ENCODE measurements around the gene SFPQ.
"Not testable (repeated sequence)": the region's sequence is repeated elsewhere in the genome, so short reads cannot be mapped to it uniquely, and the experiment has no call there.

SFPQ gene

GRCh38 chr1:35192853-35193664 is at the start of gene SFPQ:
TSS of gene SFPQ (minus strand) at chr1:35193145. CDS start at chr1:35193049, 96 bp downstream.
- DNase-seq (ENCODE audit: low spot score), result peak; percentile 98

- DNase-seq (ENCODE audit: low spot score), result not testable (repeated sequence)
Observed at GRCh38 chr1:35236772-35237171, 43.8 kb upstream of the SFPQ start.

GRCh38 chr1:35231287-35231686 is 38.3 kb upstream of the SFPQ start:
- DNase-seq (ENCODE audit: low spot score), result no peak

GRCh38 chr1:35229587-35230360 is 36.8 kb upstream of the SFPQ start:
- no peak for DNase-seq (ENCODE audit: low spot score)

- no peak for DNase-seq (ENCODE audit: low spot score)
Observed at GRCh38 chr1:35226546-35226945, 33.6 kb upstream of the SFPQ start.

- no peak for DNase-seq (ENCODE audit: low spot score)
Observed at GRCh38 chr1:35223084-35223630, 30.2 kb upstream of the SFPQ start.

- DNase-seq (ENCODE audit: low spot score), result no peak
Observed at GRCh38 chr1:35222322-35223083, 29.6 kb upstream of the SFPQ start.

- DNase-seq (ENCODE audit: low spot score), result no peak
Observed at GRCh38 chr1:35220976-35221375, 28.0 kb upstream of the SFPQ start.

- DNase-seq (ENCODE audit: low spot score), result no peak
Observed at GRCh38 chr1:35215346-35215745, 22.4 kb upstream of the SFPQ start.

GRCh38 chr1:35211120-35211414 is 18.1 kb upstream of the SFPQ start:
- DNase-seq (ENCODE audit: low spot score), result no peak

- DNase-seq (ENCODE audit: low spot score), result no peak
Observed at GRCh38 chr1:35210321-35211119, 17.6 kb upstream of the SFPQ start.

GRCh38 chr1:35203295-35203694 is 10.3 kb upstream of the SFPQ start:
- DNase-seq (ENCODE audit: low spot score), result no peak

- peak; percentile 78 for DNase-seq (ENCODE audit: low spot score)
Observed at GRCh38 chr1:35202048-35202719, 9.2 kb upstream of the SFPQ start.

- DNase-seq (ENCODE audit: low spot score), result no peak
Observed at GRCh38 chr1:35201631-35202030, 8.7 kb upstream of the SFPQ start.

GRCh38 chr1:35192056-35192852 is 691 bp downstream of the SFPQ start:
- DNase-seq (ENCODE audit: low spot score), result peak; percentile 80

- DNase-seq (ENCODE audit: low spot score), result no peak
Observed at GRCh38 chr1:35191429-35192055, 1.4 kb downstream of the SFPQ start.

GRCh38 chr1:35190784-35191183 is 2.2 kb downstream of the SFPQ start:
- DNase-seq (ENCODE audit: low spot score), result no peak

- DNase-seq (ENCODE audit: low spot score), result no peak
Observed at GRCh38 chr1:35188578-35189392, 4.2 kb downstream of the SFPQ start.

- no peak for DNase-seq (ENCODE audit: low spot score)
Observed at GRCh38 chr1:35187816-35188342, 5.1 kb downstream of the SFPQ start.
